Fibroblast of lung (primary cell): ENCODE data around the gene CAMSAP2.

Source experiments
- CTCF ChIP-seq, 2 donors: IDR thresholded peaks in 1 of 2; conservative IDR thresholded peaks in 1 of 2; 1 replicate in 1 of 2; 2 replicates in 1 of 2; pipeline ENCODE4 v1.5.1; 2011 to 2012; ENCODE audit warnings: low read length in 2 of 2, control low read depth in 1 of 2, inconsistent platforms in 1 of 2, low read depth in 1 of 2, mild to moderate bottlenecking in 1 of 2
- EZH2 ChIP-seq: IDR thresholded peaks from 2 replicates; pipeline ENCODE4 v1.5.1; 2012; ENCODE audit warnings: low read length, control low read depth, mild to moderate bottlenecking; ENCODE audit errors: missing control alignments

GRCh38 chr1:200869376-200869752 lies 130.7 kb downstream of the CAMSAP2 start:
- TF ChIP-seq CTCF (conservative IDR thresholded peaks at IDR 0.05 in 1 of 2, IDR thresholded peaks at IDR 0.05 in 1 of 2; ENCODE audit: low read depth in 1 of 2, low read length in 2 of 2), result no peak
- no peak for TF ChIP-seq EZH2
